HEK293T (cell line): Measurements from ENCODE around the gene VPS26B.

Source experiments
- BHLHE40 ChIP-seq: fragments of 450-650 bp; IDR thresholded peaks from 2 replicates; pipeline ENCODE4 v1.6.1; 2016; ENCODE audit warnings: mild to moderate bottlenecking, moderate library complexity, borderline replicate concordance
- CTBP1 ChIP-seq: fragments of 450-650 bp; IDR thresholded peaks from 2 replicates; pipeline ENCODE4 v1.6.1; 2016; ENCODE audit warnings: borderline replicate concordance
- ELF4 ChIP-seq: fragments of 450-650 bp; IDR thresholded peaks from 2 replicates; pipeline ENCODE4 v1.6.1; 2017; ENCODE audit warnings: antibody characterized with exemption
- FOXA1 ChIP-seq: fragments of 450-650 bp; IDR thresholded peaks from 2 replicates; pipeline ENCODE4 v1.6.1; 2016; ENCODE audit warnings: mild to moderate bottlenecking
- FOXM1 ChIP-seq: fragments of 450-650 bp; IDR thresholded peaks from 2 replicates; pipeline ENCODE4 v1.6.1; 2017; ENCODE audit warnings: mild to moderate bottlenecking, borderline replicate concordance
- LEF1 ChIP-seq: fragments of 450-650 bp; IDR thresholded peaks from 2 replicates; pipeline ENCODE4 v1.6.1; 2017; ENCODE audit warnings: mild to moderate bottlenecking, borderline replicate concordance
- SP1 ChIP-seq: fragments of 450-650 bp; IDR thresholded peaks from 2 replicates; pipeline ENCODE4 v1.6.1; 2017
- SUZ12 ChIP-seq: fragments of 450-650 bp; IDR thresholded peaks from 2 replicates; pipeline ENCODE4 v1.6.1; 2016; ENCODE audit warnings: mild to moderate bottlenecking
- ZNF384 ChIP-seq: fragments of 450-650 bp; IDR thresholded peaks from 2 replicates; pipeline ENCODE4 v1.6.1; 2016

DNA sequence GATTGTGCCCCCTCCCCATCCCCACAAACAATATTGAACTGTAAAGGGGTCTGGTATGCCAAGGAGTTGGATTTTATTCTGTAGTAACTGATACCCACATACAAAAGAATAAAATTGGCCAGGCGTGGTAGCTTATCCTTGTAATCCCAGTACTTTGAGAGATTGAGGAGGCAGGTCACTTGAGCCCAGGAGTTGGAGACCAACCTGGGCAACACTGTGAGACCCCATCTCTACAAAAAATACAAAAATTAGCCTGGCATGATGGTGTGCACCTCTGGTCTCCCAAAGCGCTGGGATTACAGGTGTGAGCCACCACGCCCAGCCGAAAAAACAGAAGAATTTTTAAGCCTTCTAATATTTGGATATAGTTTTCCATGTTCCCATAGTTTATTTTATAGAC, 47.5 kb downstream of the VPS26B start:
- TF ChIP-seq SP1 (no peak), FOXM1 (no peak), LEF1 (no peak), FOXA1 (no peak), CTBP1 (no peak), ZNF384 (no peak), BHLHE40 (no peak), ELF4 (no peak), SUZ12 (no peak)
